ENCODE data around the gene SEC23A. TPM values are rescaled to one million over a fixed set of nuclear protein-coding genes. Genes with fewer than 3 reads are reported as not detected.
A peak's percentile ranks its signal among the peaks of the same experiment; 100 is the strongest.

Gene SEC23A
- total and polyA plus RNA-seq, 2 of the 13 experiments (the other 11 are each of a cell fraction or from before 2014, with no cell fraction given) = 403 to 887 TPM

DNA sequence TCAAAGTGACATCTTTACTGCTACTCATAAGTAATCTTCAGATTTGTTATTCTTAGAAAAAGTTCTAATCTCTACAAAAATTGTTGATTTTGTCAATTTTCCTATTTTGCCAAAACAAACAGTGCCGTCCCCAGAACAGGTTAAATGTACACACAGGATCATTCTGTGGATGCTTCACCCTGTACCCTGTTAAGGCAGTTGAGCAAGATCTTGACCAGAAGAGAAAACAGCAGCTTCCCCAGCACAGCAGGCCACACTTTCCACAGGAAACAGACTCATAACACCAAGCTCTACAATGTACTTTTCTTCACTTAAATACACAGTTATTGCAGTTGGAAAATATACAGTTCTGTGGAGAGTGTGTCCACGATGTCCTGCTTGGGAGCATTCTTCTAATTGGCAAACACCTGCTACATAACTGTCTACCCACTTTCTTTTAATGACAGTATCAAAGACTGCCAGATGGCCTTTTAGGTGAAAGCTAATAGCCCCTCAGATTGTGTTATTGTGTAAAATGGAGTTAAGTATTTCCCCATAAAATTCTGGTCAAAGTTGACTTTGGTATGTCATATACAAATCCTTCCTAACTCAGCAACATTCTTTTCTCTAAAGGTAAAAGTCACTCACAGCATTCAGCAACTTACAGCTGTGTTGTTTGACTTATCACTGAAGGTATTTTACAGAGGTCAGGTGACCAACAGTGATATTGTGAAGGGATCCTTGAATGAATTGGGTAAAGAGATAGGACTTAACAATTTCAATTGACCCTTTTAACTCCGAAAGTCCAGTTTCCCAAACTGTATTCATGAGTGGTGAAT lies 77.0 kb downstream of the SEC23A start (continued):
- TF ChIP-seq MZF1 (CRISPR knock-in tag; IDR thresholded peaks at IDR 0.05; ENCODE audit: borderline replicate concordance) = 0 out of 2 replicates have a peak, but pooled peaks have one; percentile 80
- no peak for TF ChIP-seq ZNF75D (CRISPR knock-in tag; IDR thresholded peaks at IDR 0.05; ENCODE audit: borderline replicate concordance)
- TF ChIP-seq JUND (CRISPR knock-in tag; IDR thresholded peaks at IDR 0.05) = 0 out of 2 replicates have a peak, but pooled peaks have one; percentile 40
- peak; percentile 34; the same call in 1 of the 2 replicates for TF ChIP-seq LCORL (IDR thresholded peaks at IDR 0.05)
- peak; percentile 91 for TF ChIP-seq LCORL (CRISPR knock-in tag; IDR thresholded peaks at IDR 0.05)
- no peak for TF ChIP-seq ZNF782 (CRISPR knock-in tag; IDR thresholded peaks at IDR 0.05; ENCODE audit: borderline replicate concordance)
- no peak for TF ChIP-seq ZNF550 (CRISPR knock-in tag; IDR thresholded peaks at IDR 0.05; ENCODE audit: borderline replicate concordance)
- TF ChIP-seq MAF1 (CRISPR knock-in tag; IDR thresholded peaks at IDR 0.05; ENCODE audit: borderline replicate concordance) = no peak
- peak; percentile 81; the same call in 1 of the 2 replicates for TF ChIP-seq NFATC3 (CRISPR knock-in tag; IDR thresholded peaks at IDR 0.05)
- TF ChIP-seq KAT8 (CRISPR knock-in tag; IDR thresholded peaks at IDR 0.05) = peak; percentile 75
- no peak for TF ChIP-seq CENPX (CRISPR knock-in tag; IDR thresholded peaks at IDR 0.05)
- TF ChIP-seq, protein P1, sequence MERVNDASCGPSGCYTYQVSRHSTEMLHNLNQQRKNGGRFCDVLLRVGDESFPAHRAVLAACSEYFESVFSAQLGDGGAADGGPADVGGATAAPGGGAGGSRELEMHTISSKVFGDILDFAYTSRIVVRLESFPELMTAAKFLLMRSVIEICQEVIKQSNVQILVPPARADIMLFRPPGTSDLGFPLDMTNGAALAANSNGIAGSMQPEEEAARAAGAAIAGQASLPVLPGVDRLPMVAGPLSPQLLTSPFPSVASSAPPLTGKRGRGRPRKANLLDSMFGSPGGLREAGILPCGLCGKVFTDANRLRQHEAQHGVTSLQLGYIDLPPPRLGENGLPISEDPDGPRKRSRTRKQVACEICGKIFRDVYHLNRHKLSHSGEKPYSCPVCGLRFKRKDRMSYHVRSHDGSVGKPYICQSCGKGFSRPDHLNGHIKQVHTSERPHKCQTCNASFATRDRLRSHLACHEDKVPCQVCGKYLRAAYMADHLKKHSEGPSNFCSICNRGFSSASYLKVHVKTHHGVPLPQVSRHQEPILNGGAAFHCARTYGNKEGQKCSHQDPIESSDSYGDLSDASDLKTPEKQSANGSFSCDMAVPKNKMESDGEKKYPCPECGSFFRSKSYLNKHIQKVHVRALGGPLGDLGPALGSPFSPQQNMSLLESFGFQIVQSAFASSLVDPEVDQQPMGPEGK (CRISPR knock-in tag; IDR thresholded peaks at IDR 0.05) = peak; percentile 64; the same call in 1 of the 2 replicates
- TF ChIP-seq SMYD3 (CRISPR knock-in tag; IDR thresholded peaks at IDR 0.05) = peak; percentile 98; the same call in 1 of the 2 replicates
- TF ChIP-seq ZNF335 (CRISPR knock-in tag; IDR thresholded peaks at IDR 0.05) = peak; percentile 80
- no peak for TF ChIP-seq ZNF17 (CRISPR knock-in tag; IDR thresholded peaks at IDR 0.05)
- TF ChIP-seq MATR3 (CRISPR knock-in tag; IDR thresholded peaks at IDR 0.05) = no peak
- no peak for TF ChIP-seq ZNF253 (CRISPR knock-in tag; IDR thresholded peaks at IDR 0.05; ENCODE audit: borderline replicate concordance)
- 0 out of 2 replicates have a peak, but pooled peaks have one; percentile 50 for TF ChIP-seq KMT2B (CRISPR knock-in tag; IDR thresholded peaks at IDR 0.05)
- TF ChIP-seq NKX3-1 (CRISPR knock-in tag; IDR thresholded peaks at IDR 0.05) = no peak; the same call in 1 of the 2 replicates
- no peak; the same call in 1 of the 2 replicates for TF ChIP-seq ZBTB38 (CRISPR knock-in tag; IDR thresholded peaks at IDR 0.05)
- no peak for TF ChIP-seq ZNF350 (CRISPR knock-in tag; IDR thresholded peaks at IDR 0.05; ENCODE audit: borderline replicate concordance, low read depth)
- TF ChIP-seq, protein P2, sequence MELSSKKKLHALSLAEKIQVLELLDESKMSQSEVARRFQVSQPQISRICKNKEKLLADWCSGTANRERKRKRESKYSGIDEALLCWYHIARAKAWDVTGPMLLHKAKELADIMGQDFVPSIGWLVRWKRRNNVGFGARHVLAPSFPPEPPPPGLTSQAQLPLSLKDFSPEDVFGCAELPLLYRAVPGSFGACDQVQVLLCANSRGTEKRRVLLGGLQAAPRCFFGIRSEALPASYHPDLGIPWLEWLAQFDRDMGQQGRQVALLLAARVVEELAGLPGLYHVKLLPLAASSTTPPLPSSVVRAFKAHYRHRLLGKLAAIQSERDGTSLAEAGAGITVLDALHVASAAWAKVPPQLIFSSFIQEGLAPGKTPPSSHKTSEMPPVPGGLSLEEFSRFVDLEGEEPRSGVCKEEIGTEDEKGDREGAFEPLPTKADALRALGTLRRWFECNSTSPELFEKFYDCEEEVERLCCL (CRISPR knock-in tag; IDR thresholded peaks at IDR 0.05; ENCODE audit: borderline replicate concordance) = no peak; the same call in none of the 2 replicates
- TF ChIP-seq ATM (IDR thresholded peaks at IDR 0.05; ENCODE audit: borderline replicate concordance) = no peak
- TF ChIP-seq ONECUT2 (CRISPR knock-in tag; IDR thresholded peaks at IDR 0.05) = no peak
- peak; percentile 76 for TF ChIP-seq CCDC6 (CRISPR knock-in tag; IDR thresholded peaks at IDR 0.05)
- no peak for TF ChIP-seq PLRG1 (conservative IDR thresholded peaks at IDR 0.05)
- peak; percentile 83 for TF ChIP-seq ARNTL (CRISPR knock-in tag; IDR thresholded peaks at IDR 0.05)
- TF ChIP-seq ZNF660 (CRISPR knock-in tag; IDR thresholded peaks at IDR 0.05; ENCODE audit: borderline replicate concordance, low read depth) = no peak
- TF ChIP-seq PPARG (CRISPR knock-in tag; conservative IDR thresholded peaks at IDR 0.05) = 0 out of 2 replicates have a peak, but pooled peaks have one; percentile 67
- TF ChIP-seq TBL1XR1 (IDR thresholded peaks at IDR 0.05; ENCODE audit: borderline replicate concordance, low read length, partially characterized antibody) = peak; percentile 71
